EH (cell line): ENCODE data around the gene MAP4K1.
"Not testable (repeated sequence)": the region's sequence is repeated elsewhere in the genome, so short reads cannot be mapped to it uniquely, and the experiment has no call there.

Experiments used
- DNase-seq: peaks from one replicate; pipeline ENCODE4 v3.0.0-alpha.2; 2015; ENCODE audit warnings: low read depth

The MAP4K1 gene

DNA sequence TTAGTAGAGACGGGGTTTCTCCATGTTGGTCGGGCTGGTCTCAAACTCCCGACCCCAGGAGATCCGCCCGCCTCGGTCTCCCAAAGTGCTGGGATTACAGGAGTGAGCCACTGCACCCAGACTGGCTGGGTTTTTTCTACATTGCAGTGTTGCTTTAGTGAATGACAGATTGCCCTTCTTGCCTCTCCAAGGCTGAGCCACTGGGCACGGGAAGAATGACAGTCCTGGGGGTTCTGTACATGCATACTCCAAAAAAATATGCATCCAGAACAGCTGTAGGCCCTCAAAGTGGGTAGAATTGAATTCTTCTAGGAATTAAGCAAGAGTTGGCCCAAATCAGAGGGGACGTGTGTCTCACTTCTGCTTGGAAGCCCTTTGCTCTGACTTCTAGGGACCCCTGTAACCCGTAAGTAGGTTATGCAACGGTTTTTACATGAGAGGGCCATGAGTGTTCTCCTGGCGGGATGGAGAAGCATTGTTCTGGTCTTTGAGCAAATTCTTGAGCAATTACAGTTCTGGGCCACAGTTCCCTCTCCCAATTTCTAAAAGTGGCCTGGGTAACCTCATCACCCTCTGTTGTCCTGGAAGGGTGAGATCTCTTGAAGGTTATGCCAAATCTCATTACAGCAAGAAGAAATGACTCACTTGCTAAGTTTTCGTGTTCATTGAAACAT, 33.3 kb upstream of the MAP4K1 start:
- DNase-seq, result peak; percentile 89

GRCh38 chr19:38650172-38650775, 32.5 kb upstream of the MAP4K1 start:
- DNase-seq, result no peak

- DNase-seq, result peak; percentile 61
Measured at GRCh38 chr19:38649305-38650171, 31.8 kb upstream of the MAP4K1 start.

GRCh38 chr19:38648769-38649304, 31.1 kb upstream of the MAP4K1 start:
- peak; percentile 25 for DNase-seq

DNA sequence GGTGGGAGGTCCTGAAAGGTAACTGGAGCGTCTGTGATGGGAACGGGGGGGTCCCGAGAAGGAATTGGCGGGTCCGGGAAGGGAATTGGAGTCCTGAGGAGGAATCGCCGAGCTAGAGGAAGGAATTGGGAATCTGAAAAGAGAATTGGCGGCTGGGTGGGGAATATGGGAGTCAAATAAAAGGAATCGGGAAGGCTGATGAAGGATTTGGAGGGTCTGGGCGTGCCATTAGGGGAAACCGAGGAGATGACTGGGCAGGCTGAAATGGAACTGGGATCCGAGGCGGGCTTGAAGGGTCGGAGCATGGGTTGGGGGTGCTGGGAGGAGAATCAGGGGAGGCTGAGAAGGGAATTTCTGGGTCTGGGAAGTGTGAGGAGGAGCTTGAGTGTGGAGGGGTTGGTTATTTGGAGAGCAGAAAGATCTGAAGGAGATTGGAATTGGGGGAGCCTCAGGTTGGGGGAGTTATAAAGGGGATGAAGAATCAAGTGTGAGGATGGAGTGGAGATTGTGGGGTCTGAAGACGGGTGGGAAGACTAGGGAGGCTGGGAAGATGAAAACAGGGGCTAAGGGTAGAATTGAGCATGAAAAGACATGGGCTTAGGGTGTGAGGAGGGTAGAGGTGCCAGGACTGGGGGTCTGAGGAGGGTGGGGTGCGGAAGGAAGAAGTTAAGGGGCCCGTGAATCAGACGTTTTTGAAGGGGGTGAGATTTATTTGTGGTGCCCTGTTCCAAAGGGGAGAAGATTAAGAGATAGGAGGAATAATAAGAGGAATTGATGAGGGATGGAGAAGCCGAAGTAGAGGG, 30.4 kb upstream of the MAP4K1 start:
- DNase-seq, result no peak

- DNase-seq, result peak; percentile 96
Measured at GRCh38 chr19:38647368-38647965, 29.7 kb upstream of the MAP4K1 start, which contains the start of gene ACTN4. Gene ACTN4, plus strand, starts transcription at chr19:38647649. Its CDS starts 97 bp downstream, at chr19:38647746.

DNA sequence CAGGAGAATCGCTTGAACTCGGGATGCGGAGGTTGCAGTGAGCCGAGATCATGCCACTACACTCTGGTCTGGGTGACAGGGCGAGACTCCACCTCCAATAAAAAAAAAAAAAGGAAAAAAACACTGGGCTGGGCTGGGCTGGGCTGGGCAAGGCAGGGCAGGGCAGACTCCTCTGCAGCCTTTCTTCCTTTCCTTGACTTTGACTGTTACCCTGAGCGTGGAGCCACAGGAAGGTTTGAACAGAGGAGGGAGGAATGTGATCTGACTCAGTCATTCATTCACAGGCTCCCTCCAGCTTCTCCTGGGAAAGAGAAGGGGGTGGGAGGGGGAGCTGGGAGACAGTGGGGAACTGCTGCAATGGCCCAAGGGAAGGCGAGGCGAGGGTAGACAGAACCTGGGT, 27.0 kb upstream of the MAP4K1 start:
- DNase-seq, result peak; percentile 45

- no peak for DNase-seq
Measured at GRCh38 chr19:38642176-38642575, 24.4 kb upstream of the MAP4K1 start.

- DNase-seq, result no peak
Measured at GRCh38 chr19:38640368-38640767, 22.6 kb upstream of the MAP4K1 start.

DNA sequence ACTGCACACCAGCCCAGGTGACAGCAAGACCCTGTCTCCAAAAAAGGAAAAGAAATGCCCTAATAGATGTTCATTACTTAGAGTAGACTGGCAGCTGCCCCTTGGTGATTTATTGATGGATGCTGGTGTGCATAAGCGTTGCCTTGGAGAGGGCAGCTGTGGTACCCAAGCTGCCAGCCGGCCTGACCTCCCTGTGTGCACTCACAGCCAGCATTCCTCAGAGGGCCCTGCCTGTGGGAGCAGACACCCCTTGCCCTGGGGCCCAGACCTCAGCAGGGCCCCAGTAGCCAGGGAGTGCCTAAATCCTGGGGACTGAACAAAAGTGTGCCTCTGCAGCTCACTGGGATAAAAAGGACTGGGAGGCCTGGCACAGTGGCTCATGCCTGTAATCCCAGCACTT, 21.9 kb upstream of the MAP4K1 start:
- no peak for DNase-seq

DNA sequence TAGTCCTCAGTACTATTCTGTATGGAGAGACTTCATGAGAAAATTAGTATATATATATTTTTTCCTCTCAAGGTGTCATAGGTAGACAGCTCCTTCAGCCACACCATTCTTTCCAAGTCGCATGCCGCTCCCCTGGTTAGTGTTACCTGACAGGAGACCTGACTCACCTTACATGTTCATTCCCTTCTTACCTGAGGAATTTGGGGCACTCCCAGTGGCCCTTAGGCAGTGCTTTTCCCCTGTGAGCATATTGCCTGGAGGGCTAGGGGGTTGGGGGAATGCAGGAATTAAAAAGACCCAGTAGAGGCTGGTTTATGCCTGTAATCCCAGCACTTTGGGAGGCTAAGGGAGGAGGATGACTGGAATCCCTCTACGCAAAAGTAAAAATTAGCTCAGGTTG, 20.7 kb upstream of the MAP4K1 start:
- no peak for DNase-seq

GRCh38 chr19:38635483-38636399, 18.0 kb upstream of the MAP4K1 start:
- no peak for DNase-seq

GRCh38 chr19:38634757-38635482, 17.2 kb upstream of the MAP4K1 start:
- DNase-seq, result peak; percentile 75

GRCh38 chr19:38632476-38633213, 14.9 kb upstream of the MAP4K1 start:
- DNase-seq, result no peak

GRCh38 chr19:38631811-38632475, 14.2 kb upstream of the MAP4K1 start:
- DNase-seq, result not testable (repeated sequence)

DNA sequence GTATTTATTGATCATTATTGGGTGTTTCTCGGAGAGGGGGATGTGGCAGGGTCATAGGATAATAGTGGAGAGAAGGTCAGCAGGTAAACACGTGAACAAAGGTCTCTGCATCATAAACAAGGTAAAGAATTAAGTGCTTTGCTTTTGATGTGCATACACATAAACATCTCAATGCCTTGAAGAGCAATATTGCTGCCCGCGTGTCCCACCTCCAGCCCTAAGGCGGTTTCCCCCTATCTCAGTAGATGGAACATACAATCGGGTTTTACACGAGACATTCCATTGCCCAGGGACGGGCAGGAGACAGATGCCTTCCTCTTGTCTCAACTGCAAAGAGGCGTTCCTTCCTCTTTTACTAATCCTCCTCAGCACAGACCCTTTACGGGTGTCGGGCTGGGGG, 13.5 kb upstream of the MAP4K1 start:
- DNase-seq, result not testable (repeated sequence)

DNA sequence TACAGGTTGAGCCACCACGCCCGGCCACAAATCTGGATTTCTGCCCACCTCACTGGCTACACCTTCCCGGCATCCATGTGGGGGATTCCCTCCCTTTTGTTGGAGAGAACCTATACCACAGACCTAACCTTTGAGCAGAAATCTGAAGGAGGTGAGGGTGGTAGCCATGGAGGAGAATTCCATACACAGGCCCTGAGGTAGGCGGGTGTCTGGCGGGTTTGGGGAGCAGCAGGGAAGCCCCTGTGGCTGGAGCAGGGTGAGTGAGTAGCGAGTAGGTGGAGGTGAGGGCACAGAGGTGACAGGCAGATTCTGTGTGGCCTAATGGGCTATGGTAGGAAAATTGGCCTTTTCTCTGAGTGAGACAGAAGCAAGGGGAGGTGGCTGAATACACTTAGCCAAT, 11.8 kb upstream of the MAP4K1 start:
- no peak for DNase-seq

DNA sequence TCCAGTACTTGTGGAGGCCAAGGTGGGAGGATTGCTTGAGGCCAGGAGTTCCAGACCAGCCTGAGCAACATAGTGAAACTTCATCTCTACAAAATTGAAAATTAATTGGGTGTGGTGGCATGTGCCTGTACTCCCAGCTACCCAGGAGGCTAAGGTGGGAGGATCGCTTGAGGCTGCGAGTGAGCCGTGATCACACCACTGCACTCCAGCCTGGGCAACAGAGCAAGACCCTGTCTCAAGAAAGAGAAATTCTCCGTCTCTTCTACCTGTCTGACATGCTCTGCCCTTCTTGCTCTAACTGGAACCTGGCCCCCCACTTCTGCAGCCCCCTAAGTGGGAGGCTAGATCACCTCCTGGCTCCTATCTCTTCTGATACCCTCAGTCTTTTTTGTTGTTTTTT, 8.6 kb upstream of the MAP4K1 start:
- DNase-seq, result no peak
